Measurements from ENCODE around the gene INSR. TPM values are rescaled to one million over a fixed set of nuclear protein-coding genes. Genes with fewer than 3 reads are reported as not detected.
A peak's percentile ranks its signal among the peaks of the same experiment; 100 is the strongest.
"Not testable (repeated sequence)": the region's sequence is repeated elsewhere in the genome, so short reads cannot be mapped to it uniquely, and the experiment has no call there.

Gene INSR
- total and polyA plus RNA-seq, 5 donors from 2014 or later, result 0.02 to 0.44 (median 0.10) TPM; not detected in 2

- no peak overlapping the region for H3K27ac Mint-ChIP-seq
- no peak overlapping the region for H3K4me3 ChIP-seq (ENCODE audit: low read depth, low read length)
- H3K36me3 ChIP-seq (ENCODE audit: control insufficient read depth, insufficient read depth, low read length), result no peaks in the 10 kb centered on the region
- H3K27me3 ChIP-seq (ENCODE audit: control insufficient read depth, insufficient read depth, low read length), result no peaks in the 10 kb centered on the region
- DNase-seq (no peak), ATAC-seq (ENCODE audit: low read depth in 2 of 2) (no peak)
- no peaks in the 10 kb centered on the region for H3K9me3 ChIP-seq (ENCODE audit: control insufficient read depth in 2 of 2, low read length in 2 of 2)
- no peak overlapping the region for H3K27ac ChIP-seq (ENCODE audit: insufficient read depth, low read length, poor library complexity, severe bottlenecking)
- H3K4me3 Mint-ChIP-seq, result no peak overlapping the region
- H3K4me1 ChIP-seq (ENCODE audit: control insufficient read depth, insufficient read depth, low read length, poor library complexity, severe bottlenecking), result no peaks in the 10 kb centered on the region
- no peaks in the 10 kb centered on the region for H3K27me3 Mint-ChIP-seq
- no peaks in the 10 kb centered on the region for H3K36me3 Mint-ChIP-seq
- H3K9me3 Mint-ChIP-seq, result peaks cover 0 to 7% (median 3%) of the 10 kb centered on the region in 7 donors
- no peaks in the 10 kb centered on the region for H3K4me1 Mint-ChIP-seq
Observed at GRCh38 chr19:7236153-7236552, 58.1 kb downstream of the INSR start.

- no peaks in the 10 kb centered on the region for H3K27me3 ChIP-seq (ENCODE audit: control insufficient read depth, insufficient read depth, low read length)
- Mint-ChIP-seq H3K4me1 (no peaks in the 10 kb centered on the region), H3K4me3 (no peak overlapping the region), H3K27ac (no peak overlapping the region), H3K9me3 (peaks cover 0 to 3% (median 0%) of the 10 kb centered on the region in 7 donors), H3K36me3 (no peaks in the 10 kb centered on the region), H3K27me3 (peaks cover 5% of the 10 kb centered on the region)
- DNase-seq, result no peak
- no peaks in the 10 kb centered on the region for H3K4me1 ChIP-seq (ENCODE audit: control insufficient read depth, insufficient read depth, low read length, poor library complexity, severe bottlenecking)
- no peak for ATAC-seq (ENCODE audit: low read depth in 2 of 2)
- no peak overlapping the region for H3K4me3 ChIP-seq (ENCODE audit: low read depth, low read length)
- H3K27ac ChIP-seq (ENCODE audit: insufficient read depth, low read length, poor library complexity, severe bottlenecking), result no peak overlapping the region
- no peaks in the 10 kb centered on the region for H3K36me3 ChIP-seq (ENCODE audit: control insufficient read depth, insufficient read depth, low read length)
- H3K9me3 ChIP-seq (ENCODE audit: control insufficient read depth in 2 of 2, low read length in 2 of 2), result no peaks in the 10 kb centered on the region
Observed at GRCh38 chr19:7230826-7231225, 63.4 kb downstream of the INSR start.

- no peaks in the 10 kb centered on the region for H3K36me3 Mint-ChIP-seq
- Histone ChIP-seq H3K36me3 (ENCODE audit: control insufficient read depth, insufficient read depth, low read length) (no peaks in the 10 kb centered on the region), H3K4me1 (ENCODE audit: control insufficient read depth, insufficient read depth, low read length, poor library complexity, severe bottlenecking) (no peaks in the 10 kb centered on the region), H3K27ac (ENCODE audit: insufficient read depth, low read length, poor library complexity, severe bottlenecking) (no peak overlapping the region), H3K4me3 (ENCODE audit: low read depth, low read length) (no peak overlapping the region), H3K9me3 (ENCODE audit: control insufficient read depth in 2 of 2, low read length in 2 of 2) (no peaks in the 10 kb centered on the region), H3K27me3 (ENCODE audit: control insufficient read depth, insufficient read depth, low read length) (no peaks in the 10 kb centered on the region)
- peaks cover 5% of the 10 kb centered on the region for H3K27me3 Mint-ChIP-seq
- H3K9me3 Mint-ChIP-seq, result peaks cover 0 to 4% (median 0%) of the 10 kb centered on the region in 7 donors
- no peak overlapping the region for H3K4me3 Mint-ChIP-seq
- H3K27ac Mint-ChIP-seq, result no peak overlapping the region
- ATAC-seq (ENCODE audit: low read depth in 2 of 2), result no peak
- DNase-seq, result no peak
- no peaks in the 10 kb centered on the region for H3K4me1 Mint-ChIP-seq
Observed at GRCh38 chr19:7229735-7230134, 64.5 kb downstream of the INSR start.

- no peak for ATAC-seq (ENCODE audit: low read depth in 2 of 2)
Observed at GRCh38 chr19:7228935-7229541, 65.2 kb downstream of the INSR start.

GRCh38 chr19:7227735-7228134, 66.5 kb downstream of the INSR start:
- H3K27ac ChIP-seq (ENCODE audit: insufficient read depth, low read length, poor library complexity, severe bottlenecking), result no peak overlapping the region
- Mint-ChIP-seq H3K4me3 (no peak overlapping the region), H3K27ac (no peak overlapping the region), H3K27me3 (peaks cover 11% of the 10 kb centered on the region), H3K4me1 (no peaks in the 10 kb centered on the region), H3K9me3 (peaks cover 0 to 4% (median 0%) of the 10 kb centered on the region in 7 donors), H3K36me3 (no peaks in the 10 kb centered on the region)
- no peaks in the 10 kb centered on the region for H3K9me3 ChIP-seq (ENCODE audit: control insufficient read depth in 2 of 2, low read length in 2 of 2)
- no peak overlapping the region for H3K4me3 ChIP-seq (ENCODE audit: low read depth, low read length)
- H3K4me1 ChIP-seq (ENCODE audit: control insufficient read depth, insufficient read depth, low read length, poor library complexity, severe bottlenecking), result no peaks in the 10 kb centered on the region
- DNase-seq, result no peak
- H3K27me3 ChIP-seq (ENCODE audit: control insufficient read depth, insufficient read depth, low read length), result no peaks in the 10 kb centered on the region
- ATAC-seq (ENCODE audit: low read depth in 2 of 2), result no peak
- H3K36me3 ChIP-seq (ENCODE audit: control insufficient read depth, insufficient read depth, low read length), result no peaks in the 10 kb centered on the region

More at GRCh38 chr19:7228935-7229541, 65.2 kb downstream of the INSR start:
- no peak for DNase-seq
- Histone ChIP-seq H3K27ac (ENCODE audit: insufficient read depth, low read length, poor library complexity, severe bottlenecking) (no peak overlapping the region), H3K36me3 (ENCODE audit: control insufficient read depth, insufficient read depth, low read length) (no peaks in the 10 kb centered on the region), H3K9me3 (ENCODE audit: control insufficient read depth in 2 of 2, low read length in 2 of 2) (no peaks in the 10 kb centered on the region), H3K27me3 (ENCODE audit: control insufficient read depth, insufficient read depth, low read length) (no peaks in the 10 kb centered on the region), H3K4me1 (ENCODE audit: control insufficient read depth, insufficient read depth, low read length, poor library complexity, severe bottlenecking) (no peaks in the 10 kb centered on the region), H3K4me3 (ENCODE audit: low read depth, low read length) (no peak overlapping the region)
- Mint-ChIP-seq H3K9me3 (peaks cover 0 to 6% (median 0%) of the 10 kb centered on the region in 7 donors), H3K4me1 (no peaks in the 10 kb centered on the region), H3K27ac (peak overlapping the region in 2 of 3 donors; percentile 48 to 95), H3K4me3 (no peak overlapping the region), H3K27me3 (peaks cover 5% of the 10 kb centered on the region), H3K36me3 (no peaks in the 10 kb centered on the region)

- H3K4me1 ChIP-seq (ENCODE audit: control insufficient read depth, insufficient read depth, low read length, poor library complexity, severe bottlenecking); H3K4me3 ChIP-seq (ENCODE audit: low read depth, low read length); ATAC-seq (ENCODE audit: low read depth in 2 of 2); DNase-seq; H3K4me3 Mint-ChIP-seq; H3K27me3 ChIP-seq (ENCODE audit: control insufficient read depth, insufficient read depth, low read length); H3K27ac ChIP-seq (ENCODE audit: insufficient read depth, low read length, poor library complexity, severe bottlenecking); H3K36me3 ChIP-seq (ENCODE audit: control insufficient read depth, insufficient read depth, low read length); H3K9me3 ChIP-seq (ENCODE audit: control insufficient read depth in 2 of 2, low read length in 2 of 2); H3K4me1 Mint-ChIP-seq; H3K9me3 Mint-ChIP-seq; H3K36me3 Mint-ChIP-seq; H3K27ac Mint-ChIP-seq: not testable (repeated sequence)
- peaks cover 13% of the 10 kb centered on the region for H3K27me3 Mint-ChIP-seq
Observed at GRCh38 chr19:7227149-7227548, 67.1 kb downstream of the INSR start.

- Histone ChIP-seq H3K4me3 (ENCODE audit: low read depth, low read length) (no peak overlapping the region), H3K4me1 (ENCODE audit: control insufficient read depth, insufficient read depth, low read length, poor library complexity, severe bottlenecking) (no peaks in the 10 kb centered on the region), H3K27me3 (ENCODE audit: control insufficient read depth, insufficient read depth, low read length) (no peaks in the 10 kb centered on the region), H3K9me3 (ENCODE audit: control insufficient read depth in 2 of 2, low read length in 2 of 2) (no peaks in the 10 kb centered on the region), H3K36me3 (ENCODE audit: control insufficient read depth, insufficient read depth, low read length) (no peaks in the 10 kb centered on the region), H3K27ac (ENCODE audit: insufficient read depth, low read length, poor library complexity, severe bottlenecking) (no peak overlapping the region)
- Mint-ChIP-seq H3K27ac (no peak overlapping the region), H3K27me3 (peaks cover 17% of the 10 kb centered on the region), H3K36me3 (no peaks in the 10 kb centered on the region), H3K4me3 (no peak overlapping the region), H3K9me3 (peaks cover 0 to 4% (median 0%) of the 10 kb centered on the region in 7 donors), H3K4me1 (no peaks in the 10 kb centered on the region)
- DNase-seq (no peak), ATAC-seq (ENCODE audit: low read depth in 2 of 2) (no peak)
Observed at GRCh38 chr19:7226739-7227138, 67.5 kb downstream of the INSR start.

- Histone ChIP-seq H3K27me3 (ENCODE audit: control insufficient read depth, insufficient read depth, low read length) (no peaks in the 10 kb centered on the region), H3K4me3 (ENCODE audit: low read depth, low read length) (no peak overlapping the region), H3K4me1 (ENCODE audit: control insufficient read depth, insufficient read depth, low read length, poor library complexity, severe bottlenecking) (no peaks in the 10 kb centered on the region), H3K36me3 (ENCODE audit: control insufficient read depth, insufficient read depth, low read length) (no peaks in the 10 kb centered on the region), H3K27ac (ENCODE audit: insufficient read depth, low read length, poor library complexity, severe bottlenecking) (no peak overlapping the region), H3K9me3 (ENCODE audit: control insufficient read depth in 2 of 2, low read length in 2 of 2) (no peaks in the 10 kb centered on the region)
- no peaks in the 10 kb centered on the region for H3K36me3 Mint-ChIP-seq
- no peak for ATAC-seq (ENCODE audit: low read depth in 2 of 2)
- H3K27me3 Mint-ChIP-seq, result peaks cover 21% of the 10 kb centered on the region
- H3K4me3 Mint-ChIP-seq, result no peak overlapping the region
- no peak for DNase-seq
- H3K27ac Mint-ChIP-seq, result no peak overlapping the region
- H3K4me1 Mint-ChIP-seq, result no peaks in the 10 kb centered on the region
- H3K9me3 Mint-ChIP-seq, result peaks cover 0 to 4% (median 0%) of the 10 kb centered on the region in 7 donors
Observed at GRCh38 chr19:7225741-7226140, 68.5 kb downstream of the INSR start.
